ENCODE measurements around the gene KCNJ18.
"Not testable (repeated sequence)": the region's sequence is repeated elsewhere in the genome, so short reads cannot be mapped to it uniquely, and the experiment has no call there.

DNA sequence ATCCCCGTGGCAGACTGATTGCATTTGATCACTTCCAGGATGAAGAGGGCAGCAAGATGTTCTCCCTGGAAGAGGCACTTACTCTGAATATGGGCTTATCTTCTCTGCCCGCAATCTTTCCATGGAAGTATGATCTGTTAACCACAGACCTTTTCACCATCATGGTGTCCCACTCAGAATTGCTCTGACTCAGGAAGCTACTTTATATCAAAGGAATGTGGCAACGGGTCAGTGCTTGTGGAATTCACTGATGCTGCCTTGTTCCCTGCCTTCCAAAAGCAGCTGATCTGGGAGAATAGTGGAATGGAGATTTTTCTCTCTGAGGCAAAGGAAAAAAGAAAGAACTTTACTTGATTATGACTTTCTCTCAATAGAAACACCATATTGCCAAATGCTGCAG, 23.6 kb downstream of the KCNJ18 start:
- not testable (repeated sequence) for TF ChIP-seq EZH2 (IDR thresholded peaks at IDR 0.05; ENCODE audit: low read length, missing control alignments)
- TF ChIP-seq, protein P1, sequence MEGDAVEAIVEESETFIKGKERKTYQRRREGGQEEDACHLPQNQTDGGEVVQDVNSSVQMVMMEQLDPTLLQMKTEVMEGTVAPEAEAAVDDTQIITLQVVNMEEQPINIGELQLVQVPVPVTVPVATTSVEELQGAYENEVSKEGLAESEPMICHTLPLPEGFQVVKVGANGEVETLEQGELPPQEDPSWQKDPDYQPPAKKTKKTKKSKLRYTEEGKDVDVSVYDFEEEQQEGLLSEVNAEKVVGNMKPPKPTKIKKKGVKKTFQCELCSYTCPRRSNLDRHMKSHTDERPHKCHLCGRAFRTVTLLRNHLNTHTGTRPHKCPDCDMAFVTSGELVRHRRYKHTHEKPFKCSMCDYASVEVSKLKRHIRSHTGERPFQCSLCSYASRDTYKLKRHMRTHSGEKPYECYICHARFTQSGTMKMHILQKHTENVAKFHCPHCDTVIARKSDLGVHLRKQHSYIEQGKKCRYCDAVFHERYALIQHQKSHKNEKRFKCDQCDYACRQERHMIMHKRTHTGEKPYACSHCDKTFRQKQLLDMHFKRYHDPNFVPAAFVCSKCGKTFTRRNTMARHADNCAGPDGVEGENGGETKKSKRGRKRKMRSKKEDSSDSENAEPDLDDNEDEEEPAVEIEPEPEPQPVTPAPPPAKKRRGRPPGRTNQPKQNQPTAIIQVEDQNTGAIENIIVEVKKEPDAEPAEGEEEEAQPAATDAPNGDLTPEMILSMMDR (conservative IDR thresholded peaks at IDR 0.05 in 1 of 2, IDR thresholded peaks at IDR 0.05 in 1 of 2; ENCODE audit: low read depth in 1 of 2, low read length in 2 of 2): not testable (repeated sequence)
